Activated CD4-positive, alpha-beta memory T cell treated with anti-CD3 and anti-CD28 coated beads, Interleukin-2, amount 10 ng/mL, durations not matched to agents 7 days and 5 days (primary cell): ENCODE data around the gene CMTM2. TPM values are rescaled to one million over a fixed set of nuclear protein-coding genes. Genes with fewer than 3 reads are reported as not detected.

ENCODE experiments used
- CTCF ChIA-PET: fragments of 350-600 bp; sonication (Branson Sonifier 250); formaldehyde crosslinking; loops from one replicate; lab custom pipeline; 2021; ENCODE audit warnings: antibody characterized with exemption, inconsistent platforms; lab: Charles Lee
- POLR2A ChIA-PET: fragments of 350-600 bp; sonication (Branson Sonifier 250); formaldehyde crosslinking; loops from one replicate; lab custom pipeline; 2021; ENCODE audit warnings: antibody characterized with exemption; lab: Charles Lee
- DNase-seq: peaks from one replicate; pipeline ENCODE4 v3.0.0-alpha.2; 2020
- H3K27ac Mint-ChIP-seq: one replicate; pipeline ENCODE4 v1.8.0; 2021; ENCODE audit warnings: mild to moderate bottlenecking, mixed read lengths
- H3K27me3 Mint-ChIP-seq: one replicate; pipeline ENCODE4 v1.8.0; 2021; ENCODE audit warnings: mixed read lengths
- H3K36me3 Mint-ChIP-seq: one replicate; pipeline ENCODE4 v1.8.0; 2021; ENCODE audit warnings: low read depth, mixed read lengths
- H3K4me1 Mint-ChIP-seq: one replicate; pipeline ENCODE4 v1.8.0; 2021; ENCODE audit warnings: mixed read lengths
- H3K4me3 Mint-ChIP-seq: one replicate; pipeline ENCODE4 v1.8.0; 2021; ENCODE audit warnings: mild to moderate bottlenecking, mixed read lengths
- H3K9me3 Mint-ChIP-seq: one replicate; pipeline ENCODE4 v1.8.0; 2021; ENCODE audit warnings: mixed read lengths
- total RNA-seq, 2 experiments: library from RNA; stranded (reverse); gene quantifications; one replicate each; pipeline ENCODE4 v1.2.3, GENCODE V29; 2021

The CMTM2 gene
- total RNA-seq, 2 experiments from 2014 or later = 0.43 to 0.83 TPM

DNA sequence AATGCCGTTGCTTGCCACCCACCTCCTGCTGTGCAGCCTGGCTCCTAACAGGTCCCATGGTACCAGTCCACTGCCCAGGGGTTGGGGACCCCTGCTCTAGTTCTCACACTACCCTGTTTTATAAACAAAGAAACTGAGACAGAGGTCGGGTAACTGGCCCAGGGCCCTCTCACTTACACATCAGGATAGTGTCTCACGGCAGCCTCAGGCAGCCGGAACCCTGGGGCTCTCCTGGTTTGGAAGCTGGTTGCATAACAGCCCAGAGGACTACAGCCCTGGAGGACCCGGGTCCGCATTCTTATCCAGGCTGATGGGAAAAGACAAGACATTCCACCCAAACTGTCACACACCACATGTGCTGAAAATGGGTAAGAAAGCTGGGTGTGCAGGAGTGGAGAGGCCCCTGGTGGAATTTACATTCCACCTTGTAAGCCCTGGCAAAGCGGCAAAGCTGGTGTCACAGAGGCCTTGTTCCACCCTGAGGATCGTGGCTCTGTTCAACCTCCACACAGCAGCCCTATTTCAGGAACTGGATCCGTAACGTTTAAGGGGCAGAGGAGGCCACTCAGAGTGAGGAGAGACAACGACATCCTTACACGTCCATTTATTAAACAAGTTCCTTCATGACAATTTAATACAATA, 35.0 kb downstream of the CMTM2 start:
- ChIA-PET POLR2A (no interaction called here), CTCF (no interaction called here)
- no peak overlapping the region for H3K4me3 Mint-ChIP-seq
- no peak overlapping the region for H3K27ac Mint-ChIP-seq
- DNase-seq = no peak
- peaks cover 8% of the 10 kb centered on the region for H3K4me1 Mint-ChIP-seq
- no peaks in the 10 kb centered on the region for H3K9me3 Mint-ChIP-seq
- H3K27me3 Mint-ChIP-seq = no peaks in the 10 kb centered on the region
- peaks cover 39% of the 10 kb centered on the region for H3K36me3 Mint-ChIP-seq

- H3K9me3 Mint-ChIP-seq = no peaks in the 10 kb centered on the region
- H3K27me3 Mint-ChIP-seq = no peaks in the 10 kb centered on the region
- H3K4me3 Mint-ChIP-seq = no peak overlapping the region
- H3K4me1 Mint-ChIP-seq = peaks cover 6% of the 10 kb centered on the region
- CTCF ChIA-PET = no interaction called here
- POLR2A ChIA-PET = no interaction called here
- no peak for DNase-seq
- peaks cover 21% of the 10 kb centered on the region for H3K36me3 Mint-ChIP-seq
- H3K27ac Mint-ChIP-seq = no peak overlapping the region
Measured at GRCh38 chr16:66616169-66616568, 36.9 kb downstream of the CMTM2 start.

DNA sequence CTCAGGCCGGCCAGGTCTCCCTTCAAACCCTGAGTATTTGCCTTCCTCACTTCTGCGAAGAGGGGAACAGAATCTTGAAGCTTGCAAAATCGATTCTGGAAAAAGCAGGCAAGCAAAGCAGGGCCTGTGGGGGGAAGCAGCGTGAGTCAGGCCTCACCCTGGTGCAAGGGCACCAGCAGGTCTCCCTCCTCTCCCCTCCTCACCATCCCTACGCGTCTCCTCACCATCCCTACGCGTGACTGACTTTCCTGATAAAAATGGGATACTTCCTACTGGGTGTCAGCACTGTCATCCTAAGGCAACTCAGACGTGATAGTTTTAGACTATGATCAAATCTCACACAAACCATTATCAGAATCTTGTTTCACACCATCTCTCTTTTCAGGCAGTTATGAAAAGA, 37.3 kb downstream of the CMTM2 start:
- ChIA-PET CTCF (interaction anchor here (1.8 to 2.4 kb wide), 2 partner anchors 8 to 35 kb away, joined by 10 to 12 read pairs; no protein-coding TSS in a partner anchor), POLR2A (interaction anchor here (1.0 kb wide), 1 partner anchor 53 kb away, joined by 4 read pairs; no protein-coding TSS in a partner anchor)
- no peak overlapping the region for H3K27ac Mint-ChIP-seq
- peaks cover 6% of the 10 kb centered on the region for H3K4me1 Mint-ChIP-seq
- DNase-seq = no peak
- H3K9me3 Mint-ChIP-seq = no peaks in the 10 kb centered on the region
- no peak overlapping the region for H3K4me3 Mint-ChIP-seq
- H3K27me3 Mint-ChIP-seq = no peaks in the 10 kb centered on the region
- H3K36me3 Mint-ChIP-seq = peaks cover 17% of the 10 kb centered on the region

DNA sequence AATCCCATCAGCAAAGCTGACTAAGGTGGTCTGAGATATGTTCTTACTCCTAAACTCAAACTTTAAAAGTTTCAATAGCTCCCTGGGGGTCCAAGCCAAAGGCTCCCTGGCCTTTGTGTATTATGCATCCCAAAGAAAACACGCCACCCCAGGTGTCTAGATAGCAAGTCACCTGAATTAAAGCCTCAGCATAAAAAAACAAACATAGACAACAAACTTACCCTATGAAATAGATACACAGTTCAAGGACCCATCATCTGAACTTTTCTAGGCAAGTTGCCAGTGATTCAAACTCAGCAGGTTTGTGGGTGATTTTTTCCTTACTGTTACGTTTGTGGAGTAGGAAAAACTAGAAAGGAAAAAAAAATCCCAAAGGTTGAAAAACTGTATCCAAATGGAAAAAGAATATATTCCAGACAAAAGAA, 37.8 kb downstream of the CMTM2 start:
- ChIA-PET CTCF (interaction anchor here (1.8 to 2.4 kb wide), 2 partner anchors 9 to 34 kb away, joined by 10 to 12 read pairs; no protein-coding TSS in a partner anchor), POLR2A (interaction anchor here (1.0 kb wide), 1 partner anchor 54 kb away, joined by 4 read pairs; no protein-coding TSS in a partner anchor)
- Mint-ChIP-seq H3K4me3 (no peak overlapping the region), H3K9me3 (no peaks in the 10 kb centered on the region), H3K36me3 (peaks cover 15% of the 10 kb centered on the region), H3K27ac (no peak overlapping the region), H3K27me3 (no peaks in the 10 kb centered on the region), H3K4me1 (peaks cover 6% of the 10 kb centered on the region)
- no peak for DNase-seq

GRCh38 chr16:66617728-66618127, 38.5 kb downstream of the CMTM2 start:
- POLR2A ChIA-PET = interaction anchor here (0.8 to 1.7 kb wide), 3 partner anchors 9 to 174 kb away, joined by 4 read pairs; no protein-coding TSS in a partner anchor
- DNase-seq = no peak
- H3K36me3 Mint-ChIP-seq = peaks cover 9% of the 10 kb centered on the region

GRCh38 chr16:66618588-66619375, 39.5 kb downstream of the CMTM2 start:
- Mint-ChIP-seq H3K9me3 (no peaks in the 10 kb centered on the region), H3K4me3 (no peak overlapping the region), H3K27ac (no peak overlapping the region), H3K4me1 (peaks cover 6% of the 10 kb centered on the region), H3K36me3 (no peaks in the 10 kb centered on the region), H3K27me3 (no peaks in the 10 kb centered on the region)
- ChIA-PET POLR2A (interaction anchor here (0.8 to 1.7 kb wide), 2 partner anchors 10 to 15 kb away, joined by 3 to 4 read pairs; no protein-coding TSS in a partner anchor), CTCF (interaction anchor here (1.1 to 3.5 kb wide), 4 partner anchors 10 to 212 kb away, joined by 3 to 24 read pairs (median 7); partner anchors contain the start of gene NAE1)
- DNase-seq = no peak

More at GRCh38 chr16:66617728-66618127, 38.5 kb downstream of the CMTM2 start:
- peaks cover 6% of the 10 kb centered on the region for H3K4me1 Mint-ChIP-seq
- CTCF ChIA-PET = interaction anchor here (1.0 to 2.4 kb wide), 4 partner anchors 9 to 250 kb away, joined by 3 to 12 read pairs (median 6); no protein-coding TSS in a partner anchor
- no peak overlapping the region for H3K27ac Mint-ChIP-seq
- H3K9me3 Mint-ChIP-seq = no peaks in the 10 kb centered on the region
- H3K4me3 Mint-ChIP-seq = no peak overlapping the region
- no peaks in the 10 kb centered on the region for H3K27me3 Mint-ChIP-seq

DNA sequence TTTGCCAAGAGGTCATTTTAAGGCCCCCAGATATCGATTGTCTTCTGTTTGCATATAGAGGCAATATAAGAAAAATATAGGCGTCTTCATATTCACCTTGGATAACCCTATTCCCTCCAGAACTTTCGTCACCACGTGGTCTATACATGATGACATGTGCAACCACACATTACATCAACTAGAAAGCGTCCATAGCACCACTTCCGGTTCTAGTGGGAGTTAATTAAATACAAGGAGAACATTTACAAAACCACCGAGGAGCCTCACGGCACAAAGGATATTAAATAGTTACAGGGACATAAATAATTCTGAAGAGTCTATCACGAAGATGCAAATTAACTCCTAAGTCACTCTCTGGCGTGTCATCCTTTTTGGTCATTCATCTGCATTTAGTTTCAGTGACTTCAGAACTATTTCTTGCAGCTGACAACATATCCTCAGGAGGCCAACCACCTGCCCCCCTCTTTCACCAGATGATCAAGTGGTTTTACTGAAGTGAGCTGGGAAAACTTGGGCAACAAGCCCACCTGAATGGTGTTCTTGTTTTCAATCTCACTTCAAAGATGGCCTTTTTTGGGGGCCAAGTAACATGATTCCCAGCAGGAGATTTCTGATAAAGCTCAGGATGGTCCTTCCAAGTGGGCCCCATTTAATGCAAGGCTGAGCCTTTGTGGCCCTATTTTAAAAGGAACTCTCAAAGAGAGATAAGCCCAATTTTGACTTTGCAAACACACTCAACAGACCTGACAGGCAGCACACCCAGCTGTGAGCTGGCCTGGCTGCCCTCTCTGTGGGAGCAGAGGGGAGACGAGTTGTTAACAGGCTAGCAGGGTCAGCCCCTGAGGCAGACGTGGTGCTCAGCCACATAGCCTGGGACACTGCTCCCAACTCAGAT, 40.5 kb downstream of the CMTM2 start:
- H3K4me1 Mint-ChIP-seq = peaks cover 6% of the 10 kb centered on the region
- DNase-seq = no peak
- no peaks in the 10 kb centered on the region for H3K27me3 Mint-ChIP-seq
- POLR2A ChIA-PET = no interaction called here
- H3K27ac Mint-ChIP-seq = no peak overlapping the region
- H3K4me3 Mint-ChIP-seq = no peak overlapping the region
- H3K36me3 Mint-ChIP-seq = no peaks in the 10 kb centered on the region
- H3K9me3 Mint-ChIP-seq = no peaks in the 10 kb centered on the region
- CTCF ChIA-PET = interaction anchor here (1.0 to 3.5 kb wide), 3 partner anchors 11 to 213 kb away, joined by 4 to 24 read pairs (median 4); partner anchors contain the start of gene NAE1

DNA sequence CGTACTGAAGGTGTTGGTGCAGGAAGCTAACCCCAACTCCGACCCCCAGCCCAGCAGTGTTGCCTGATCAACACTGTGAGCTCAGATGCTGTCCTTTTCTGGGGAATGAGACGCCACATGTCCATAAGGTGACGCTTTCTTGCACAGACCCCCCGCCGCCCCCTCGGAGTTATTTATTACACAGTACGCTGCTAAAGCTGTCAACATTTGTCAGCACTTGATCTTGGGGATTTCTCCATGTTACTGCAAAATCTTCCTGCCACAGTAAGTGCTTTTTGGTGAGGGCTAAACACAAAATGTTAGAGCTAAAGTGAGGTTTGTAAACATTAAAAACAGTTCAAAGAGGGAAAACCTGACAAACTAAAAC, 41.1 kb downstream of the CMTM2 start:
- POLR2A ChIA-PET = no interaction called here
- H3K27me3 Mint-ChIP-seq = no peaks in the 10 kb centered on the region
- no peaks in the 10 kb centered on the region for H3K9me3 Mint-ChIP-seq
- CTCF ChIA-PET = interaction anchor here (0.7 to 3.5 kb wide), 4 partner anchors 11 to 214 kb away, joined by 3 to 24 read pairs (median 4); partner anchors contain the start of gene NAE1
- no peak overlapping the region for H3K4me3 Mint-ChIP-seq
- H3K4me1 Mint-ChIP-seq = peaks cover 6% of the 10 kb centered on the region
- no peak for DNase-seq
- H3K36me3 Mint-ChIP-seq = no peaks in the 10 kb centered on the region
- H3K27ac Mint-ChIP-seq = no peak overlapping the region

GRCh38 chr16:66621973-66622372, 42.7 kb downstream of the CMTM2 start:
- no peak overlapping the region for H3K4me3 Mint-ChIP-seq
- ChIA-PET POLR2A (no interaction called here), CTCF (no interaction called here)

DNA sequence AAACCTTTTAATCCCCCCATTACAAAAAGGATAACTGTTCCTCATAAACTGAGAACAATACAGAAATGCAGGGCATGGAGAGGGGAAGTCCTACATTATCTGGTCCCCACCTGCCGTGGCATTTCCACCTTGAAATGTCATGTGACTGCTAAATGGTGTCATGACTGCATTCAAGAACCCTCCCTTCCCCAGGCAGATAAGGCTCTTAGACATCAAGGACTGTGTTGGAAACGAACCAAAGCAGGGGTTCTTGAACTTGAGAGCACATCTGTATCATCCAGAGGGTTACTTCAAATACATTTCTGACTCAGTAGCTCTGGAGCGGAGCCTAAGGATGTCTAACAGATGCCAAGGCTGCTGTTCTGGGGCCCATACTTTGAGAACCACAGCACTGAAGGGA, 43.6 kb downstream of the CMTM2 start:
- POLR2A ChIA-PET = no interaction called here

More at GRCh38 chr16:66621973-66622372, 42.7 kb downstream of the CMTM2 start:
- no peaks in the 10 kb centered on the region for H3K27me3 Mint-ChIP-seq
- no peak for DNase-seq
- no peaks in the 10 kb centered on the region for H3K9me3 Mint-ChIP-seq
- H3K27ac Mint-ChIP-seq = no peak overlapping the region
- H3K36me3 Mint-ChIP-seq = no peaks in the 10 kb centered on the region
- H3K4me1 Mint-ChIP-seq = peaks cover 6% of the 10 kb centered on the region

GRCh38 chr16:66623755-66624154, 44.5 kb downstream of the CMTM2 start:
- no peak for DNase-seq
- no peak overlapping the region for H3K4me3 Mint-ChIP-seq
- no peaks in the 10 kb centered on the region for H3K36me3 Mint-ChIP-seq
- POLR2A ChIA-PET = no interaction called here
- no peaks in the 10 kb centered on the region for H3K9me3 Mint-ChIP-seq
- no peaks in the 10 kb centered on the region for H3K27me3 Mint-ChIP-seq
- CTCF ChIA-PET = interaction anchor here (0.5 to 1.6 kb wide), 3 partner anchors 15 to 326 kb away, joined by 3 to 6 read pairs (median 5); no protein-coding TSS in a partner anchor
- H3K27ac Mint-ChIP-seq = no peak overlapping the region
- peaks cover 6% of the 10 kb centered on the region for H3K4me1 Mint-ChIP-seq

More for the DNA sequence above, 43.6 kb downstream of the CMTM2 start:
- no peak for DNase-seq
- H3K27me3 Mint-ChIP-seq = no peaks in the 10 kb centered on the region
- H3K27ac Mint-ChIP-seq = no peak overlapping the region
- peaks cover 6% of the 10 kb centered on the region for H3K4me1 Mint-ChIP-seq
- H3K36me3 Mint-ChIP-seq = no peaks in the 10 kb centered on the region
- CTCF ChIA-PET = no interaction called here
- H3K4me3 Mint-ChIP-seq = no peak overlapping the region
- no peaks in the 10 kb centered on the region for H3K9me3 Mint-ChIP-seq
